ENCODE results near the gene VAV2. TPM values are rescaled to one million over a fixed set of nuclear protein-coding genes. Genes with fewer than 3 reads are reported as not detected.
A peak's percentile ranks its signal among the peaks of the same experiment; 100 is the strongest.

VAV2 gene
- total and polyA plus RNA-seq, 2 of the 4 experiments (the other 2 are of a cell fraction), result 10.8 to 13.4 TPM

DNA sequence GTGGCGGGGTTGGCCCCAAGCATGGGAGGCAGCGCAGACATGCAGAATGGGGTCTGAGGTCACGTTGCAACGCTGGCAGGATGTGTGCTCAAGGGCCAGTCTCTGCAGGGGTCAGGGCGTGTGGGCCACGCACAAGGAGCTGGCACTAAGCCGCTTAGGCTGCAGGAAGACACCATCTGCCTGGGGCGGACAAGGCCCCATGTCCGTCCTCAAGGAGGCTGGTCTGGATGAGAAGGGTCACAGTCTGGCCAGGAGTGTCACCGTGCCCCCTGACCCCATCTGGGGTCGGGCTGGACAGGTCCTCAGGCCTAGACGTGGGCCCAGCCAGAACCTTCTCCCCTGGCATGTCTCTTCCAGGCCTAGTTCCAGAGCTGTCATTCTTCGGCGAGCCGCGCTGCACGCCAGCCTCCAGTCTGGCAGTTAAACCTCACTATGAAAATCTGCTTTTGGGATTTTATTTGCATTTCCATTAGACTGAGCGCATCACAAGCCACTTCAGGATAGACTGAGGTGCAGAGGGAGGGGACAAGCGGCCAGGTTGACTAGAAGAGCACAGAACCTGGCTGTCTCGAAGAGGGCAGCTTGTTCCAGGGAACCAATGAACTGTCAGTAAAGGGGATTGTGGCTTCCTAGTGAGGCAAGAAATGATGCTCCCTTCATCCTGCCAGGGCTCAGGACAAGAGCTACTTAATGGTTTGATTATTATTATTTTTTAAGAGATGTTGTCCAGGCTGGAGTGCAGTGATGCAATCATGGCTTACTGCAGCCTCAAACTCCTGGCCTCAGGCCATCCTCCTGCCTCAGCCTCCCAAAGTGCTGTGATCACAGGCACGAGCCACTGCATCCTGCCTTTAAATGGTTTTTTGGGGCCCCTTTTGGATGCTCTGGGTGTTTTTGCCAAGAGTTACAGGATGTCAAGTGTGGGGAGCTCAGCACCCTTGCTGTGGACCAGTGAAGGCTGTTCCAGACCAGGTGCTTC, 37.4 kb upstream of the VAV2 start:
- dilution Hi-C loops (cut with HindIII; ENCODE audit: low sequenced_read_pairs, unreplicated experiment), result no loop called here

More for the DNA sequence above, 37.4 kb upstream of the VAV2 start:
- BruUV-seq (replicated peaks), result no TSS peak
- Histone ChIP-seq H3K14ac (replicated peaks; ENCODE audit: low read depth, low read length) (no peak overlapping the region), H3K4me1 (ENCODE audit: control insufficient read depth, insufficient read depth, low read length) (peaks cover 3% of the 10 kb centered on the region; the same call in 1 of the 2 replicates), H3K23ac (ENCODE audit: low read depth, low read length) (no peak overlapping the region), H3K4me2 (ENCODE audit: low read depth, low read length) (no peak overlapping the region), H4K8ac (ENCODE audit: low read depth in 2 of 2, low read length in 2 of 2) (no peak overlapping the region), H3K9me3 (ENCODE audit: control insufficient read depth, insufficient read depth, low read length) (no peaks in the 10 kb centered on the region), H4K5ac (ENCODE audit: low read depth, low read length) (no peak overlapping the region), H3K27ac (ENCODE audit: insufficient read depth, low read length) (no peak overlapping the region), H2BK20ac (ENCODE audit: low read depth, low read length) (no peak overlapping the region), H3K9ac (ENCODE audit: low read depth, low read length) (no peak overlapping the region), H3K36me3 (ENCODE audit: control insufficient read depth, insufficient read depth, low read length) (peaks cover 46% of the 10 kb centered on the region), H2BK15ac (ENCODE audit: low read depth, low read length) (no peak overlapping the region), H2AK5ac (ENCODE audit: low read depth, low read length) (no peak overlapping the region), H2AK9ac (replicated peaks; ENCODE audit: low read depth, low read length, poor library complexity) (peak overlapping the region; percentile 21), H3K4ac (ENCODE audit: low read depth, low read length) (no peak overlapping the region), H4K20me1 (ENCODE audit: insufficient read depth, low read length) (no peaks in the 10 kb centered on the region; the same call in 1 of the 2 replicates), H2BK5ac (ENCODE audit: low read depth, low read length, poor library complexity, severe bottlenecking) (no peak overlapping the region), H4K91ac (ENCODE audit: insufficient read depth, low read depth, low read length) (no peak overlapping the region), H2BK120ac (ENCODE audit: low read depth, low read length) (no peak overlapping the region), H3K18ac (ENCODE audit: low read depth, low read length) (no peak overlapping the region), H3K4me3 (ENCODE audit: insufficient read depth, low read depth, low read length) (no peak overlapping the region), H3K56ac (ENCODE audit: extremely low read depth, insufficient read depth, low read length) (no peak overlapping the region), H3K79me1 (ENCODE audit: low read depth in 1 of 2, low read length in 2 of 2) (peaks cover 0 to 19% of the 10 kb centered on the region in 2 experiments), H3K27me3 (ENCODE audit: control insufficient read depth, insufficient read depth, low read length) (no peaks in the 10 kb centered on the region), H3K9me1 (ENCODE audit: insufficient read depth, low read length) (peaks cover 2% of the 10 kb centered on the region; the same call in 1 of the 2 replicates), H2AFZ (replicated peaks; ENCODE audit: low read length, poor library complexity) (no peak overlapping the region)
- ChIA-PET CTCF (interaction anchor here (0.9 kb wide), 1 partner anchor 12 kb away, joined by 4 read pairs; no protein-coding TSS in a partner anchor), POLR2A (ENCODE audit: unreplicated experiment) (no interaction called here)
- intact Hi-C loops (cut with micrococcal nuclease), result no loop called here
- TF ChIP-seq MAZ (IDR thresholded peaks at IDR 0.05; ENCODE audit: borderline replicate concordance, low read depth, low read length) (no peak), RFX5 (IDR thresholded peaks at IDR 0.05; ENCODE audit: low read depth, low read length) (no peak), CEBPB (IDR thresholded peaks at IDR 0.05; ENCODE audit: low read depth, low read length) (peak; percentile 14; the same call in 1 of the 2 replicates)
- 98% methylated on average over 6 of the region's 21 CpGs; no CpG with 5 or more reads in 1 of the 2 experiments for WGBS, 2 experiments (ENCODE audit: extremely low coverage in 2 of 2, insufficient read length in 1 of 2)
- ATAC-seq (ENCODE audit: low read depth) (no peak), DNase-seq (no peak)
- in situ Hi-C loops (cut with MboI; ENCODE audit: low sequenced_read_pairs), result no loop called here
